ENCODE data around the gene NCAM1.

- TF ChIP-seq CTCF (conservative IDR thresholded peaks at IDR 0.05; ENCODE audit: low read depth in 2 of 2) (no peak), POLR2AphosphoS5 (IDR thresholded peaks at IDR 0.05; ENCODE audit: low read depth) (no peak), STAT1 (IDR thresholded peaks at IDR 0.05; ENCODE audit: unreplicated experiment) (no peak), EZH2 (IDR thresholded peaks at IDR 0.05; ENCODE audit: low read depth, unreplicated experiment) (no peak), EZH2phosphoT487 (IDR thresholded peaks at IDR 0.05; ENCODE audit: unreplicated experiment) (no peak), ZNF331 (CRISPR knock-in tag; IDR thresholded peaks at IDR 0.05; ENCODE audit: low read depth) (no peak), CREB1 (CRISPR knock-in tag; IDR thresholded peaks at IDR 0.05; ENCODE audit: low read depth) (no peak), REST (IDR thresholded peaks at IDR 0.05; ENCODE audit: unreplicated experiment) (no peak), NANOG (IDR thresholded peaks at IDR 0.05; ENCODE audit: borderline replicate concordance) (no peak), ETS1 (IDR thresholded peaks at IDR 0.05) (no peak), ZNF114 (CRISPR knock-in tag; IDR thresholded peaks at IDR 0.05) (no peak), JUNB (IDR thresholded peaks at IDR 0.05; ENCODE audit: unreplicated experiment) (no peak)
These were observed 176.7 kb downstream of the NCAM1 start for GRCh38 chr11:113137713-113138529.
